HepG2 (cell line): ENCODE results near the gene FUZ. TPM values are rescaled to one million over a fixed set of nuclear protein-coding genes. Genes with fewer than 3 reads are reported as not detected.

ENCODE experiments used
- CCDC6 ChIP-seq: sonication (generic); formaldehyde crosslinking; IDR thresholded peaks from 2 replicates; pipeline ENCODE4 v1.8.1; 2022; ENCODE audit warnings: mild to moderate bottlenecking, missing genetic modification reagents, moderate library complexity
- CREB3 ChIP-seq: sonication (generic); formaldehyde crosslinking; IDR thresholded peaks from 2 replicates; pipeline ENCODE4 v1.5.0; 2020; ENCODE audit warnings: missing genetic modification reagents
- DBP ChIP-seq: sonication (generic); formaldehyde crosslinking; IDR thresholded peaks from 2 replicates; pipeline ENCODE4 v1.4.0; 2020; ENCODE audit warnings: missing genetic modification reagents; ENCODE audit errors: not compliant biosample characterization
- FOXP4 ChIP-seq: sonication (generic); formaldehyde crosslinking; IDR thresholded peaks from 2 replicates; pipeline ENCODE4 v1.4.0; 2020; ENCODE audit warnings: missing genetic modification reagents
- GTF2F1 ChIP-seq: fragments of 150-350 bp; IDR thresholded peaks from 2 replicates; pipeline ENCODE4 v1.6.1; 2014; ENCODE audit warnings: low read length
- IRF1 ChIP-seq: sonication (generic); formaldehyde crosslinking; IDR thresholded peaks from 2 replicates; pipeline ENCODE4 v1.4.0; 2020; ENCODE audit warnings: low read depth, mild to moderate bottlenecking, missing genetic modification reagents
- KLF6 ChIP-seq: IDR thresholded peaks from 2 replicates; pipeline ENCODE4 v1.8.0; 2016; ENCODE audit warnings: missing biosample characterization, missing genetic modification reagents
- LBX2 ChIP-seq: sonication (generic); formaldehyde crosslinking; IDR thresholded peaks from 2 replicates; pipeline ENCODE4 v1.5.0; 2020; ENCODE audit warnings: missing genetic modification reagents, mild to moderate bottlenecking, borderline replicate concordance
- MLXIP ChIP-seq: sonication (generic); formaldehyde crosslinking; IDR thresholded peaks from 2 replicates; pipeline ENCODE4 v1.9.0; 2021; ENCODE audit warnings: missing genetic modification reagents, borderline replicate concordance
- NAIF1 ChIP-seq: sonication (generic); formaldehyde crosslinking; IDR thresholded peaks from 2 replicates; pipeline ENCODE4 v1.5.0; 2020; ENCODE audit warnings: mild to moderate bottlenecking, missing genetic modification reagents, borderline replicate concordance
- RCOR2 ChIP-seq: IDR thresholded peaks from 2 replicates; pipeline ENCODE4 v1.6.1; 2016; ENCODE audit warnings: missing biosample characterization, missing genetic modification reagents
- SMC3 ChIP-seq: IDR thresholded peaks from 2 replicates; pipeline ENCODE4 v1.6.1; 2011; ENCODE audit warnings: low read length, improper control_type of control experiment
- SNAI1 ChIP-seq: sonication (generic); formaldehyde crosslinking; IDR thresholded peaks from 2 replicates; pipeline ENCODE4 v1.5.0; 2020; ENCODE audit warnings: mild to moderate bottlenecking, missing genetic modification reagents, borderline replicate concordance
- SOX5 ChIP-seq: IDR thresholded peaks from 2 replicates; pipeline ENCODE4 v1.6.1; 2016; ENCODE audit warnings: borderline replicate concordance
- SRY ChIP-seq: sonication (generic); formaldehyde crosslinking; IDR thresholded peaks from 2 replicates; pipeline ENCODE4 v1.8.0; 2022; ENCODE audit warnings: mild to moderate bottlenecking, missing genetic modification reagents
- TFAP4 ChIP-seq: sonication (generic); IDR thresholded peaks from 2 replicates; pipeline ENCODE4 v1.6.1; 2016; ENCODE audit warnings: low read depth, borderline replicate concordance
- ZFX ChIP-seq: sonication (generic); formaldehyde crosslinking; IDR thresholded peaks from 2 replicates; pipeline ENCODE4 v1.4.0; 2020; ENCODE audit warnings: mild to moderate bottlenecking, low read depth, missing genetic modification reagents, moderate library complexity
- ZNF329 ChIP-seq: sonication (generic); formaldehyde crosslinking; IDR thresholded peaks from 2 replicates; pipeline ENCODE4 v1.9.0; 2021; ENCODE audit warnings: low read depth, mild to moderate bottlenecking, missing genetic modification reagents
- ZNF576 ChIP-seq: sonication (generic); formaldehyde crosslinking; IDR thresholded peaks from 2 replicates; pipeline ENCODE4 v1.4.0; 2020; ENCODE audit warnings: mild to moderate bottlenecking, missing genetic modification reagents
- polyA plus RNA-seq, 8 experiments: library from polyadenylated mRNA; depleted of rRNA in 3 of 8; stranded (reverse) in 7 of 8; unstranded in 1 of 8; fragments of >200 nt; fragmentation: Illumina TruSeq in 4 of 8; extraction: Trizol in 4 of 8; gene quantifications; 2 replicates each; pipeline versions ENCODE4 v1.2.1 to v1.2.3, GENCODE V29; 2011 to 2016; ENCODE audit warnings: low read depth in 4 of 8, missing spikeins in 1 of 8, mixed read lengths in 1 of 8; ENCODE audit not compliant: insufficient read depth in 1 of 8
- total RNA-seq, 5 experiments: library from RNA; depleted of rRNA; stranded (reverse); fragments of >200 nt; fragmentation: Illumina TruSeq; extraction: Trizol; gene quantifications; 2 replicates each; pipeline ENCODE4 v1.2.3, GENCODE V29; 2016; ENCODE audit warnings: low read depth in 1 of 5

The FUZ gene
- total and polyA plus RNA-seq, 2 of the 13 experiments (the other 11 are each of a cell fraction or from before 2014, with no cell fraction given): 0.08 TPM; not detected in 1

GRCh38 chr19:49850487-49851342 is 37.6 kb upstream of the FUZ start, which contains the start of gene PTOV1 (continued):
- TF ChIP-seq LBX2 (CRISPR knock-in tag): no peak
- TF ChIP-seq CREB3 (CRISPR knock-in tag): peak; percentile 46; the same call in 1 of the 2 replicates
- no peak for TF ChIP-seq DBP
- no peak for TF ChIP-seq SNAI1 (CRISPR knock-in tag)
- TF ChIP-seq GTF2F1: no peak
- peak; percentile 80; the same call in 1 of the 2 replicates for TF ChIP-seq TFAP4
- TF ChIP-seq IRF1: no peak
- TF ChIP-seq MLXIP: no peak
- peak; percentile 78; the same call in 1 of the 2 replicates for TF ChIP-seq CCDC6
- TF ChIP-seq ZNF329 (CRISPR knock-in tag): 0 out of 2 replicates have a peak, but pooled peaks have one; percentile 42
- TF ChIP-seq FOXP4 (CRISPR knock-in tag): no peak
- TF ChIP-seq SRY: 0 out of 2 replicates have a peak, but pooled peaks have one; percentile 86
- peak; percentile 97 for TF ChIP-seq ZFX (CRISPR knock-in tag)
- 0 out of 2 replicates have a peak, but pooled peaks have one; percentile 7 for TF ChIP-seq SOX5 (CRISPR knock-in tag)
- no peak for TF ChIP-seq ZNF576 (CRISPR knock-in tag)
- TF ChIP-seq SMC3: no peak
- TF ChIP-seq RCOR2 (CRISPR knock-in tag): no peak
- TF ChIP-seq KLF6 (CRISPR knock-in tag): no peak
- no peak for TF ChIP-seq NAIF1 (CRISPR knock-in tag)
